GM23338 (cell line): ENCODE data around the gene KIF18B.

Experiments
- CTCF ChIP-seq, 2 experiments: fragments of 200-600 bp in 1 of 2; sonication (generic) in 1 of 2; conservative IDR thresholded peaks; 2 replicates each; pipeline versions ENCODE4 v1.5.1 to v1.6.1; 2016 to 2017; ENCODE audit warnings: antibody characterized with exemption in 2 of 2, low read depth in 2 of 2, mild to moderate bottlenecking in 2 of 2, moderate library complexity in 1 of 2
- EZH2 ChIP-seq: fragments of 200-600 bp; sonication (generic); IDR thresholded peaks from one replicate; pipeline ENCODE4 v1.8.0; 2017; ENCODE audit warnings: antibody characterized with exemption, mild to moderate bottlenecking, low read depth; ENCODE audit not compliant: unreplicated experiment
- EZH2phosphoT487 ChIP-seq: fragments of 200-600 bp; sonication (generic); IDR thresholded peaks from one replicate; pipeline ENCODE4 v1.8.1; 2018; ENCODE audit warnings: antibody characterized with exemption; ENCODE audit not compliant: unreplicated experiment
- REST ChIP-seq: IDR thresholded peaks from one replicate; pipeline ENCODE4 v1.6.1; 2018; ENCODE audit warnings: antibody characterized with exemption; ENCODE audit not compliant: unreplicated experiment
- STAT1 ChIP-seq: IDR thresholded peaks from one replicate; pipeline ENCODE4 v1.6.1; 2016; ENCODE audit warnings: antibody characterized with exemption; ENCODE audit not compliant: unreplicated experiment

GRCh38 chr17:44902135-44902760, 45.3 kb downstream of the KIF18B start:
- TF ChIP-seq CTCF (conservative IDR thresholded peaks at IDR 0.05; ENCODE audit: low read depth in 2 of 2) (no peak), STAT1 (no peak), REST (no peak), EZH2phosphoT487 (no peak), EZH2 (no peak)
